SKM-1 (cell line): Measurements from ENCODE around the gene PRRG1.
"Not testable (repeated sequence)": the region's sequence is repeated elsewhere in the genome, so short reads cannot be mapped to it uniquely, and the experiment has no call there.

Experiments used
- DNase-seq: peaks from one replicate; lab custom pipeline; 2025; ENCODE audit not compliant: unreplicated experiment; lab: John Stamatoyannopoulos, UW

PRRG1 gene

GRCh38 chrX:37468124-37468739 is 119.1 kb downstream of the PRRG1 start:
- DNase-seq: no peak

GRCh38 chrX:37470711-37471110 is 121.5 kb downstream of the PRRG1 start:
- DNase-seq: no peak

- no peak for DNase-seq
These were observed 123.7 kb downstream of the PRRG1 start for GRCh38 chrX:37472836-37473235.

GRCh38 chrX:37474478-37474877 is 125.3 kb downstream of the PRRG1 start:
- DNase-seq: no peak

- DNase-seq: no peak
These were observed 127.5 kb downstream of the PRRG1 start for GRCh38 chrX:37476571-37477170.

GRCh38 chrX:37484335-37484734 is 135.2 kb downstream of the PRRG1 start:
- not testable (repeated sequence) for DNase-seq

- no peak for DNase-seq
These were observed 136.3 kb downstream of the PRRG1 start for GRCh38 chrX:37485429-37485828.

- no peak for DNase-seq
These were observed 138.1 kb downstream of the PRRG1 start for GRCh38 chrX:37487271-37487670.

GRCh38 chrX:37488323-37488722 is 139.2 kb downstream of the PRRG1 start:
- DNase-seq: no peak

- DNase-seq: no peak
These were observed 142.5 kb downstream of the PRRG1 start for GRCh38 chrX:37491686-37492085.

- not testable (repeated sequence) for DNase-seq
These were observed 146.6 kb downstream of the PRRG1 start for GRCh38 chrX:37495760-37496159.

- DNase-seq: not testable (repeated sequence)
These were observed 148.0 kb downstream of the PRRG1 start for GRCh38 chrX:37497126-37497525.

GRCh38 chrX:37498323-37498722 is 149.2 kb downstream of the PRRG1 start:
- DNase-seq: not testable (repeated sequence)

- not testable (repeated sequence) for DNase-seq
These were observed 150.5 kb downstream of the PRRG1 start for GRCh38 chrX:37499649-37500048.

GRCh38 chrX:37504991-37505390 is 155.8 kb downstream of the PRRG1 start:
- DNase-seq: no peak
